Lower leg skin (tissue), 3 donors: ENCODE results near the gene DNAAF8.

Source experiments
- POLR2A ChIP-seq, 2 donors: fragments of 450-650 bp; IDR thresholded peaks; one replicate each; pipeline ENCODE4 v1.6.1; 2016 to 2017; ENCODE audit warnings: antibody characterized with exemption in 2 of 2, mild to moderate bottlenecking in 1 of 2, moderate library complexity in 1 of 2
- TF ChIP-seq, protein P1 (sequence below), 3 donors: fragments of 450-650 bp; IDR thresholded peaks; one replicate each; pipeline ENCODE4 v1.5.1; 2016; ENCODE audit warnings: antibody characterized with exemption in 3 of 3, mild to moderate bottlenecking in 3 of 3, moderate library complexity in 2 of 3

DNA sequence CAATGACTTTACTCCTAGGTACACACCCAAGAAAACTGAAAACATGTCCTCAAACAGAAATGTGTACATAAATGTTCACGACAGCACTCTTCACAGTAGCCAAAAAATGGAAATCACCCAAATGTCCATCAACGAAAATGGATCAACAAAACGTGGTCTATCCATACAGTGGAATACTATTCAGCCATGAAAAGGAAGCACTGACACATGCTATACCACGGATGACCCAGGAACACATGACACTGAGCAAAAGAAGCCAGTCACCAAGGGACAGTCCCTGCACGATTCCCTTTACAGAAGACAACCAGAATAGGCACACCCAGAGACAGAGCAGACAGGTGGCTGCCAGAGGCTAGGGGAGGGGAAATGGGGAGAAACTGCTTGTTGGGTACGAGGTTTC lies 21.4 kb downstream of the DNAAF8 start:
- TF ChIP-seq, protein P1, sequence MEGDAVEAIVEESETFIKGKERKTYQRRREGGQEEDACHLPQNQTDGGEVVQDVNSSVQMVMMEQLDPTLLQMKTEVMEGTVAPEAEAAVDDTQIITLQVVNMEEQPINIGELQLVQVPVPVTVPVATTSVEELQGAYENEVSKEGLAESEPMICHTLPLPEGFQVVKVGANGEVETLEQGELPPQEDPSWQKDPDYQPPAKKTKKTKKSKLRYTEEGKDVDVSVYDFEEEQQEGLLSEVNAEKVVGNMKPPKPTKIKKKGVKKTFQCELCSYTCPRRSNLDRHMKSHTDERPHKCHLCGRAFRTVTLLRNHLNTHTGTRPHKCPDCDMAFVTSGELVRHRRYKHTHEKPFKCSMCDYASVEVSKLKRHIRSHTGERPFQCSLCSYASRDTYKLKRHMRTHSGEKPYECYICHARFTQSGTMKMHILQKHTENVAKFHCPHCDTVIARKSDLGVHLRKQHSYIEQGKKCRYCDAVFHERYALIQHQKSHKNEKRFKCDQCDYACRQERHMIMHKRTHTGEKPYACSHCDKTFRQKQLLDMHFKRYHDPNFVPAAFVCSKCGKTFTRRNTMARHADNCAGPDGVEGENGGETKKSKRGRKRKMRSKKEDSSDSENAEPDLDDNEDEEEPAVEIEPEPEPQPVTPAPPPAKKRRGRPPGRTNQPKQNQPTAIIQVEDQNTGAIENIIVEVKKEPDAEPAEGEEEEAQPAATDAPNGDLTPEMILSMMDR (IDR thresholded peaks at IDR 0.05): no peak
- TF ChIP-seq POLR2A (IDR thresholded peaks at IDR 0.05): no peak
